Amniotic stem cell (primary cell): Measurements from ENCODE around the gene PRR15.
"Not testable (repeated sequence)": the region's sequence is repeated elsewhere in the genome, so short reads cannot be mapped to it uniquely, and the experiment has no call there.

Source experiments
- DNase-seq: peaks from one replicate; lab custom pipeline; 2025; lab: John Stamatoyannopoulos, UW

The PRR15 gene, protein sequence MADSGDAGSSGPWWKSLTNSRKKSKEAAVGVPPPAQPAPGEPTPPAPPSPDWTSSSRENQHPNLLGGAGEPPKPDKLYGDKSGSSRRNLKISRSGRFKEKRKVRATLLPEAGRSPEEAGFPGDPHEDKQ

GRCh38 chr7:29563590-29564495, at the start of gene PRR15:
PRR15 (plus strand) TSS chr7:29563835; CDS start chr7:29566330, 2,495 bp downstream.
- DNase-seq: no peak

DNA sequence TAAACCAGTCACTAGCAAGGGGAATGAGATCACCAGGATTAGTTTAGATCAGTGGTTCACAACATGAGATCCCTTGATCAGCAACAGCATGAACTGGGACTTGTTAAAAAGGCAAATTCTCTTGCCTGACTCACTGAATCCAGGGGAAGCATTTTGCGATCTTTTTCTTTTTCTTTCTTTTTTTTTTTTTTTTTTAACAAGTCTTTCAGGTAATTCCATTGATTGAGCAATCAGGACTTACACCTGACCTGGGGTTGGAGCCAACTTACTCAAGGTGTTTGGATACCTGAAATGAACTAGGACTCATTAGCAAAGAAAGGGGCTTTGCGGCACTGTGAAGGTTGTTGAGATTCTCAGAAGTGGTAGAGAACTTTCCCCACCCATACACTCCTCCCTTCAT, 47.1 kb upstream of the PRR15 start:
- DNase-seq: no peak

DNA sequence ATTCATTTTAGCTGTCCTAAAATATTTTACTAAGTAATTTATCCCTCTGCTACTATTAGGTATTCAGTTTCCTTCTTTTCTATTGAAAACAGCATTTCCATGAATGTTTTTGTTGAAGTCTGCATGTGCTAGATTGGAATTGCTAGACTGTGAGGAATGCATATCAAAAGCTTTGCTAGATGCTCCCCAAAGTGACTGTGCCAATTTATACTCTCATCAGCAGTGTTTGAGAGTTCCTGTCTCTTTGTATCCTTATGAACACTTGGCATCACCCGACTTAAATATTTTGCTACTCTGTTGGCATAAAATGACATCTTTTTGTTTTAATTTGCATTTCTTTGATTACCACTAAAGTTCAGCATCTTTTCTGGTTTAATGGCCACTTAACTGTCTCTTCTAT, 45.0 kb upstream of the PRR15 start:
- DNase-seq: no peak

DNA sequence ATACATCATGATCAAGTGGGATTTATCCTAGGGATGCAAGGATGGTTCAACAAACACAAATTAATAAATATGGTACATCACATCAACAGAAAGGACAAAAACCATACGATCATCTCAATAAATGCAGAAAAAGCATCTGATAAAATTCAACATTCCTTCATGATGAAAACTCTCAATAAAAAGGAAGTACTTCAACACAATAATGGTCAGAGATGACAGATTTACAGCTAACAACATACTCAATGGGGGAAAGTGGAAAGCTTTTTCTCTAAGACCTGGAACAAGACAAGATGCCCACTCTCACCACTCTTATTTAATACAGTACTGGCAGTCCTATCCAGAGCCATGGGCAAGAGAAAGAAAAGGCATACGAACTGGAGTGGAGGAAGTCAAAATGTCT, 39.9 kb upstream of the PRR15 start:
- no peak for DNase-seq

GRCh38 chr7:29527505-29528108, 36.0 kb upstream of the PRR15 start:
- DNase-seq: no peak

DNA sequence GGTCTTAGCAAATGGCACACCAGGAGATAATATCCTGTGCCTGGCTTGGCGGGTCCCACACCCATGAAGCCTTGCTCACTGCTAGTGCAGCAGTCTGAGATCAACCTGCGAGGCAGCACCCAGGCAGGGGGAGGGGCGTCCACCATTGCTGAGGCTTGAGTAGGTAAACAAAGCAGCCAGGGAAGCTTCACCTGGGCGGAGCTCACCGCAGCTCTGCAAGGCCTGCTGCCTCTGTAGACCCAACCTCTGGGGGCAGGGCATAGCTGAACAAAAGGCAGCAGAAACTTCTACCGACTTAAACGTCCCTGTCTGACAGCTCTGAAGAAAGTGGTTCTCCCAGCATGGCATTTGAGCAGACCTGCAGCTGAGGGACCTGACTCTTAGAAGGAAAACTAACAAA, 35.1 kb upstream of the PRR15 start:
- not testable (repeated sequence) for DNase-seq

DNA sequence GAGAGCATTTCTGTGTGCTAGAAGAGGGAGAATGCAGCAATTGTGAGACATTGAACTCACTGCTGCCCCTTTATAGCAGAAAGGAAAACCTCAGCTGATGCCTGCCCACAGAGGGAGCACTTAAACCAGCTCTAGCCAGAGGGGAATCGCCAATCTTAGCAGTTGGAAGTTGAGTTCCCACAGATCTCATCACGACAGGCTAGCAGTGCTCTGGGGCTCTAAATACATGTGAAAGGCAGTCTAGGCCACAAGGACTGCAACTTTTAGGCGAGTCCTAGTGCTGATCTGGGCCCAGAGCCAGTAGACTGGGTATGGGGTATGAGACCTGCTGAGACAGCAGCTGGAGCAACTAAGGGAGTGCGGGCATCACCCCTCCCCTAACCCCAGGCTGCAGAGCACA, 25.2 kb upstream of the PRR15 start:
- DNase-seq: no peak

DNA sequence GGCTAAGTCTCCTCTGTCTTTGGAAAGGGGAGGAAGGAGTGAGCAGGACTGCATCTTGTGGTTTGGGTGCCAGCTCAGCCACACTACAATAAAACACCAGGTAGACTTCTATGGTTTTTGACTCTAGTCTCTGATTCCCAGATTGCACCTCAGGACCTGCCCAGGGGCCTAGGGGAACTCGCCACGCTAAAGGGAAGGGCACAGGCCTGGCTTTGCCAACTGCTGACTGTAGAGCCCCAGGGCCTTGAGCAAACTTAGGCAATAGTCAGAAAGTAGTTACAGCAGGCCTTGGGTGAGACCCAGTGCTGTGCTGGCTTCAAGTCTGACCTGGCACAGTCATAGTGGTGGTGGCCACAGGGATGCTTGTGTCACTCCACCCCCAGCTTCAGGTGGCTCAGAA, 24.2 kb upstream of the PRR15 start:
- DNase-seq: no peak

- no peak for DNase-seq
Observed at GRCh38 chr7:29547421-29547820, 16.2 kb upstream of the PRR15 start.

GRCh38 chr7:29548823-29549222, 14.8 kb upstream of the PRR15 start:
- no peak for DNase-seq

DNA sequence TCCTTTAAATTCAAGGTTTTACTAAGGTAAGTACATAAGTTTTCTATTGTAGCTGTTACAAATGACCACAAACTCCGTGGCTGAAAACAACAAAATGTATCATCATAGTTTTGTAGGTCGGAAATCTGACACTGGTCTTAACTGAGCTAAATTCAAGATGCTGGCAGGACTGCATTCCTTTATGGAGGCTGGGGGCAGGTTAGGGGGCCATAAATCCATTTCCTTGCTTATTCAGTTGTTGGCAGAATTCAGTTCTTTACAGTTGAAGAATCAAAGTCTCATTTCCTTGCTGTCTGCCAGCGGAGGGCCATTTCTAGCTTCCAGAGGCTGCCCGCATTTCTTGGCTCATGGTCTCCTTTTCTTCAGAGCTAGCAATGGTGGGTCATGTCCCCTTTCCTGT, 11.2 kb upstream of the PRR15 start:
- DNase-seq: no peak

DNA sequence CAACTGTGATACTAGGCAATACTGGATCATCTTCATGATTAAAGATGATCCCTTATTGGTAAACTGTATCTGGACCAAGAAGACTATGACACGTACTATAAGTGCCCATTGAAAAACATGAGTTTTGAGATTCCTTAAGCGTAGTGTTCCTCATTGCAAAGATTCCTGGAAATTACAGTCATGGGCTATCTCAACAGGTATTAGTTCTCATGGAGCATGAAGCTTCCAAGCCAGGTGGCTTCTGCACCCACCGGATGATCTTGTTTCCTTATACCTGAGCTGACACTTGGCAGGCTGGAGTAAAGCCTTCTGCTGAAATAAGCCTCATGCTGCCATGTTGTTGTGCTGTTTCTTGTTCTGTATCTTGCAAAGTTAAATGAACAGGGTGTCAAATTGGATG, 8.6 kb upstream of the PRR15 start:
- DNase-seq: no peak

DNA sequence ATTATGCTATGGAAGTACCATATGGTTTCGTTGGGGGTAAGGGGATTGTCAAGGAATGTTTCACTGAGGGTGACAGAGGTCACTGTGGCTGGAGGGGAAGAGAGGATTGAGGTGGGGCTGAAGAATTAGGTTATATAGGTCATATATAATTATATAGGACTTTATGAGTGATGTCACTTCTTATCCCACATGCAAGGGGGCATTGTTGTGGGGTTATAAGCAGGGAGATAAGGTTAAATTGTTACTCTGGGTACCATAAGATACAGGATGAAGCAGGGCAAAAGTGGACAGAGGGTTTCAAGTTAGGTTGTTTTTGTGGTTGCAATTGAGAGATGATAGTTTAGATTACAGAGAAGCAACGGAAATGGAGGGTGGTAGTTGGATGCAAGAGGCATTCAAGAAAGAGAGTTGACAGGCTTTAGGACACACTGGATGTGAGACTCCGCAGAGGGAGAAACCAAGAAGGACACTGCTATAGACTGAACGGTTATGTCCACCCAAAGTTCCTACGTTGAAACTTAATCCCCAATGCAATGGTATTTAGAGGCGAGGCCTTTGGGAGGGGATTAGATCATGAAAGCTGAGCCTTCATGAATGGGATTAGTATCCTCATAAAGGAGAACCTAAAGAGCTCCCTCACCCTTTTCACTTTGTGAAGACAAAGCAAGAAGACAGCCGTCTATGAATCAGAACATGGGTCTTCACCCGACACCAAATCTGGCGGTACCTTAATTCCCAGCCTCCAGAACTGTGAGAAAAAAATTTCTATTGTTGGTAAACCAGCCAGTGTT, 7.0 kb upstream of the PRR15 start:
- no peak for DNase-seq

DNA sequence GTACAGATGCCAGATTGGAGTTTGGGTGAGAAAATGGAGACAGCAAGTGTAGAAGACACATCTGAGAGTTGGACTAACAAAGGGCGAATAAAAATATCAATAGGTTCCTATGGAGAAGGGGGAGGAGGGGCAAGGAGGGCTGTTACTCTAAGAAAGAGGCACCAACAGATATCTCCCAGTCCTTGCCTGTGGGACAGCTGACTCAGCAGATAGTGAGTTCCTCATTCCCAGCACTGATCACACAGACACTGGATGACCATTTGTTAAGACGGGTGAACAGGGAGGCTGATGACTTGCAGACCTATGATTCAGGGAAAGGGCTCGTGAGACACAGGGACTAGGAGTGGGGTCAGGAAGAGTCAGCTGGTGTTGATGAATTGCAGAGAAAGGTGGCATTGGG, 5.7 kb upstream of the PRR15 start:
- DNase-seq: no peak

DNA sequence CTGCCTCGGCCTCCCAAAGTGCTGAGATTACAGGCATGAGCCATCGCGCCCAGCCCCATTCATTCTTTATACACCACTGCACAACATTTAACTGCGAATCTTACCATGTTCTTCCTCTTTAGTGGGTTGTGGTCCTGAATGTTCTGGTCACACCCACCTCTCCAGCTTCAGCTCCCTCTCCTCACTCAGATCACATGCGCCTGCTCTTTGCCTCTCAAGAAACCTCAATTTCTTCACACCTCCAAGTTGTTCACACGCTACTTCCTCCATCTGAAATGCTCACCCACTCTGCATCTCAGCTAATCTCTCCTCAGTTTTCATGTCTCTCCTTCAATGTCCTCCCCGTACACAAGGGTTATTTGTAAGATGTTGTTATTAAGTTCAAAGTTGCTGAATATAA, 2.4 kb upstream of the PRR15 start:
- no peak for DNase-seq

DNA sequence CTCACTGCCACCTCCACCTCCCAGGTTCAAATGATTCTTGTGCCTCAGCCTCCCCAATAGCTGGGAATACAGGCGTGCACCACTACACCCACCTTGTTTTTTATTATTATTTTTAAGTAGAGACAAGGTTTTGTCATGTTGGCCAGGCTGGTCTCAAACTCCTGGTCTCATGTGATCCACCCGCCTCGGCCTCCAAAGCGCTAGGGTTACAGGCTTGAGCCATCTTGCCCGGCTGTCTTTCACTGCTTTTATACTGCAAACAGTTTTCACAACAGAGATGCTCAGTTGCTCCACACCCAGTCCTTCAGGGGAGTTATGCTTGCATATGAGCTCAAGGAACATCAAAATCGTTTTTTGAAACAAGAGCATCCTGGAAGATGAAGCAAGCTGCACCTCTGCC, 1.3 kb upstream of the PRR15 start:
- no peak for DNase-seq

- DNase-seq: peak; percentile 22
Observed at GRCh38 chr7:29564496-29565223, 1.0 kb downstream of the PRR15 start.

DNA sequence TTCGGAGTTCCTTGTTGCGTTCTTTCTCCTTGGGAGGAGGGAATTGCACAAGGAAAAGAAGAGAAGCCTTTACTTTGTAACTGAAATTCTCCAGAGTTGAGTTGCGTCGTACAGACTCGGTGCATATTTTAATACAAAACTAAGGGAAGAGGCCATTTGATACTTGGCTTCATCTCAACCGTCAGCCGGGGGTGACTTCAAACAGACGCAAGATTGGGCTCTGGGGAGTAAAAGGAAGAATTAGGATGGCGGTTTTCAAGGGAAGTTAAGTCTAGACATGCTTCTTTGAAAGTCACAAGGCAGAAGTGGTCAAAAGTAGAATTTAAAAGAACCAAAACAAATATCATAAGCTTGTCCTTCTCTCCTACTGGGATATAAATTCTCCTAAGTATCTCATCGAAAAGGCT, 1.6 kb downstream of the PRR15 start:
- no peak for DNase-seq

DNA sequence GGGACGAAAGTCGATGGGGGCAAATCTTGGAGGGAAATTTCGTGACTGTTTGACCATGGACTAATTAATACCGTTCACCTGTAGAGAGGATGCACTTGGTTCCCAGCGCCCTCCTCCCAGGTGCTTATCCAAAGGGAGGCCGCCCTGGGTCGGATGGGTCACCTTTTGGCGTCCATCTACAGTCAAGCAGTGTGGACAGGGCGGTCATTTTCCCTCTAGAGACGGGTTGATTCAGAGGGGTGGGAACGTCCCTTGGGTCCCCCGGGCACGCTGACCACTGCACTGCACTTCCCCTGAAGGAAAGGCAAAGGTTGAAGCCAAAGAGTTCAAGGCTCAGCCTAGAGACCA, 2.0 kb downstream of the PRR15 start:
- DNase-seq: no peak

GRCh38 chr7:29565982-29566746, 2.5 kb downstream of the PRR15 start:
- DNase-seq: no peak

- no peak for DNase-seq
Observed at GRCh38 chr7:29567174-29567573, 3.5 kb downstream of the PRR15 start.
